ENCODE measurements around the gene PLXNA2.

Gene PLXNA2

GRCh38 chr1:208219659-208220282 is 24.4 kb downstream of the PLXNA2 start:
- DNase-seq = no peak

- no peak for DNase-seq
Measured at GRCh38 chr1:208219098-208219658, 25.0 kb downstream of the PLXNA2 start.

GRCh38 chr1:208218237-208219097 is 25.7 kb downstream of the PLXNA2 start:
- DNase-seq = no peak

GRCh38 chr1:208217781-208218180 is 26.4 kb downstream of the PLXNA2 start:
- DNase-seq = no peak

GRCh38 chr1:208216806-208217205 is 27.4 kb downstream of the PLXNA2 start:
- no peak for DNase-seq

- DNase-seq = no peak
Measured at GRCh38 chr1:208216062-208216461, 28.1 kb downstream of the PLXNA2 start.

GRCh38 chr1:208215393-208215792 is 28.8 kb downstream of the PLXNA2 start:
- no peak for DNase-seq

- DNase-seq = no peak
Measured at GRCh38 chr1:208213786-208214185, 30.4 kb downstream of the PLXNA2 start.

- DNase-seq = no peak
Measured at GRCh38 chr1:208212893-208213292, 31.3 kb downstream of the PLXNA2 start.

GRCh38 chr1:208211921-208212843 is 32.0 kb downstream of the PLXNA2 start:
- DNase-seq = no peak

GRCh38 chr1:208209896-208210589 is 34.1 kb downstream of the PLXNA2 start:
- DNase-seq = no peak

- no peak for DNase-seq
Measured at GRCh38 chr1:208209286-208209685, 34.9 kb downstream of the PLXNA2 start.

GRCh38 chr1:208208132-208208487 is 36.1 kb downstream of the PLXNA2 start:
- DNase-seq = no peak

- DNase-seq = no peak
Measured at GRCh38 chr1:208207388-208208131, 36.6 kb downstream of the PLXNA2 start.

- no peak for DNase-seq
Measured at GRCh38 chr1:208206092-208206698, 38.0 kb downstream of the PLXNA2 start.

- DNase-seq = no peak
Measured at GRCh38 chr1:208205216-208206013, 38.8 kb downstream of the PLXNA2 start.

- DNase-seq = no peak
Measured at GRCh38 chr1:208204779-208205178, 39.4 kb downstream of the PLXNA2 start.

- DNase-seq = no peak
Measured at GRCh38 chr1:208203848-208204609, 40.2 kb downstream of the PLXNA2 start.

- no peak for DNase-seq
Measured at GRCh38 chr1:208203127-208203847, 40.9 kb downstream of the PLXNA2 start.

All from GF-D8 (cell line).